Esophagus squamous epithelium (tissue), 4 donors: ENCODE results near the gene PERP.

Source experiments
- CTCF ChIP-seq, 6 experiments: fragments of 450-650 bp in 4 of 6; fragments of 200-600 bp in 2 of 6; sonication (generic) in 2 of 6; IDR thresholded peaks; one replicate each; pipeline ENCODE4 v1.5.1; 2016 to 2019; ENCODE audit warnings: antibody characterized with exemption in 6 of 6, mild to moderate bottlenecking in 4 of 6, moderate library complexity in 4 of 6
- POLR2A ChIP-seq, 4 donors: fragments of 450-650 bp; IDR thresholded peaks; one replicate each; pipeline ENCODE4 v1.6.1; 2017; ENCODE audit warnings: antibody characterized with exemption in 4 of 4, mild to moderate bottlenecking in 4 of 4, moderate library complexity in 3 of 4

GRCh38 chr6:138054982-138055381, 52.2 kb downstream of the PERP start:
- TF ChIP-seq CTCF (IDR thresholded peaks at IDR 0.05) (no peak), POLR2A (IDR thresholded peaks at IDR 0.05) (no peak)
